ENCODE results near the gene TDRD3.

Gene TDRD3

GRCh38 chr13:60463787-60464186 is 66.8 kb downstream of the TDRD3 start:
- DNase-seq = peak; percentile 63

GRCh38 chr13:60467098-60467497 is 70.1 kb downstream of the TDRD3 start:
- DNase-seq = peak; percentile 16

GRCh38 chr13:60479273-60479672 is 82.3 kb downstream of the TDRD3 start:
- DNase-seq = no peak

- DNase-seq = peak; percentile 13
Measured at GRCh38 chr13:60482012-60482411, 85.0 kb downstream of the TDRD3 start.

- no peak for DNase-seq
Measured at GRCh38 chr13:60484865-60485264, 87.8 kb downstream of the TDRD3 start.

- DNase-seq = no peak
Measured at GRCh38 chr13:60491531-60491930, 94.5 kb downstream of the TDRD3 start.

- DNase-seq = no peak
Measured at GRCh38 chr13:60492187-60492586, 95.2 kb downstream of the TDRD3 start.

- DNase-seq = no peak
Measured at GRCh38 chr13:60494296-60494695, 97.3 kb downstream of the TDRD3 start.

GRCh38 chr13:60501236-60501635 is 104.2 kb downstream of the TDRD3 start:
- DNase-seq = no peak

- peak; percentile 34 for DNase-seq
Measured at GRCh38 chr13:60509601-60510386, 112.8 kb downstream of the TDRD3 start.

GRCh38 chr13:60511637-60512036 is 114.6 kb downstream of the TDRD3 start:
- peak; percentile 25 for DNase-seq

- no peak for DNase-seq
Measured at GRCh38 chr13:60514891-60515290, 117.9 kb downstream of the TDRD3 start.

GRCh38 chr13:60519496-60519895 is 122.5 kb downstream of the TDRD3 start:
- DNase-seq = no peak

GRCh38 chr13:60520902-60521569 is 124.0 kb downstream of the TDRD3 start:
- DNase-seq = no peak

GRCh38 chr13:60538566-60538965 is 141.5 kb downstream of the TDRD3 start:
- DNase-seq = no peak

- DNase-seq = no peak
Measured at GRCh38 chr13:60540276-60540675, 143.3 kb downstream of the TDRD3 start.

GRCh38 chr13:60562096-60562780 is 165.2 kb downstream of the TDRD3 start:
- no peak for DNase-seq

GRCh38 chr13:60571571-60571970 is 174.6 kb downstream of the TDRD3 start:
- DNase-seq = no peak

GRCh38 chr13:60572003-60572798 is 175.2 kb downstream of the TDRD3 start:
- peak; percentile 94 for DNase-seq

GRCh38 chr13:60572855-60573254 is 175.8 kb downstream of the TDRD3 start:
- peak; percentile 54 for DNase-seq

- no peak for DNase-seq
Measured at GRCh38 chr13:60574735-60575134, 177.7 kb downstream of the TDRD3 start.

GRCh38 chr13:60575142-60575541 is 178.1 kb downstream of the TDRD3 start:
- peak; percentile 28 for DNase-seq

- peak; percentile 47 for DNase-seq
Measured at GRCh38 chr13:60577761-60578160, 180.7 kb downstream of the TDRD3 start.

Data from NCI-H69 (cell line).